Nephron (organoid): ENCODE measurements around the gene KCNQ5.

Source experiments
- H3K27ac Mint-ChIP-seq, 3 experiments: 2 replicates each; pipeline ENCODE4 v1.8.0; 2020; ENCODE audit warnings: mixed read lengths in 3 of 3, mild to moderate bottlenecking in 2 of 3, moderate library complexity in 1 of 3
- H3K27me3 Mint-ChIP-seq: 2 replicates; pipeline ENCODE4 v1.8.0; 2021; ENCODE audit warnings: low read depth, mild to moderate bottlenecking, moderate library complexity, mixed read lengths
- H3K36me3 Mint-ChIP-seq: 2 replicates; pipeline ENCODE4 v1.8.0; 2020; ENCODE audit warnings: low read depth, mixed read lengths
- H3K4me1 Mint-ChIP-seq: 2 replicates; pipeline ENCODE4 v1.8.0; 2020; ENCODE audit warnings: mixed read lengths
- H3K4me3 Mint-ChIP-seq, 3 experiments: 2 replicates each; pipeline ENCODE4 v1.8.0; 2020; ENCODE audit warnings: mild to moderate bottlenecking in 3 of 3, mixed read lengths in 3 of 3, moderate library complexity in 2 of 3
- H3K9me3 Mint-ChIP-seq: 2 replicates; pipeline ENCODE4 v1.8.0; 2020; ENCODE audit warnings: mixed read lengths
- TF ChIP-seq, protein P1 (sequence below), 3 experiments: fragments of 200-600 bp; sonication (generic); IDR thresholded peaks; one replicate each; pipeline ENCODE4 v1.5.0; 2021; ENCODE audit warnings: antibody characterized with exemption in 3 of 3; ENCODE audit not compliant: unreplicated experiment in 3 of 3

KCNQ5 gene

DNA sequence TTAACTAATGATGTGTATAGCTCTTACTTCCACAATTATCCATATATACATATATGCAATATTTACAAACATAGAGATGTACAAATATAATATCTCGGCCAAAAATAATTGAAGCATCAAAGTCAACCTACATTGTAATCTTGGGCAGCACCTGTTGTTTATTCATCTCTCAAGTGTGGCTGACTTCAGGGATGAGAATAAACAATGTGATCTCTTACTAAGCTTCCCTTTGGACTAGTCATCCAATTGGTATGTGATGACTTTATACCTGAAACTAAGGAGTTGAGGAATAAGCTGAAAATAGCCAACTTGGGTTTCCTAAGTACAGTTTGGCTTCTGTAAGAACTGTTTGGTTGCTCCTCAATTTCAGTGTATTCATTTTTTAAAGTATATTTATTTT is 346.8 kb downstream of the KCNQ5 start:
- Mint-ChIP-seq H3K4me1 (peaks cover 2% of the 10 kb centered on the region), H3K27ac (no peak overlapping the region), H3K4me3 (no peak overlapping the region), H3K9me3 (no peaks in the 10 kb centered on the region), H3K27me3 (no peaks in the 10 kb centered on the region), H3K36me3 (no peaks in the 10 kb centered on the region)
- TF ChIP-seq, protein P1, sequence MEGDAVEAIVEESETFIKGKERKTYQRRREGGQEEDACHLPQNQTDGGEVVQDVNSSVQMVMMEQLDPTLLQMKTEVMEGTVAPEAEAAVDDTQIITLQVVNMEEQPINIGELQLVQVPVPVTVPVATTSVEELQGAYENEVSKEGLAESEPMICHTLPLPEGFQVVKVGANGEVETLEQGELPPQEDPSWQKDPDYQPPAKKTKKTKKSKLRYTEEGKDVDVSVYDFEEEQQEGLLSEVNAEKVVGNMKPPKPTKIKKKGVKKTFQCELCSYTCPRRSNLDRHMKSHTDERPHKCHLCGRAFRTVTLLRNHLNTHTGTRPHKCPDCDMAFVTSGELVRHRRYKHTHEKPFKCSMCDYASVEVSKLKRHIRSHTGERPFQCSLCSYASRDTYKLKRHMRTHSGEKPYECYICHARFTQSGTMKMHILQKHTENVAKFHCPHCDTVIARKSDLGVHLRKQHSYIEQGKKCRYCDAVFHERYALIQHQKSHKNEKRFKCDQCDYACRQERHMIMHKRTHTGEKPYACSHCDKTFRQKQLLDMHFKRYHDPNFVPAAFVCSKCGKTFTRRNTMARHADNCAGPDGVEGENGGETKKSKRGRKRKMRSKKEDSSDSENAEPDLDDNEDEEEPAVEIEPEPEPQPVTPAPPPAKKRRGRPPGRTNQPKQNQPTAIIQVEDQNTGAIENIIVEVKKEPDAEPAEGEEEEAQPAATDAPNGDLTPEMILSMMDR (IDR thresholded peaks at IDR 0.05; ENCODE audit: unreplicated experiment in 3 of 3): no peak

GRCh38 chr6:72969666-72970065 is 347.8 kb downstream of the KCNQ5 start:
- H3K9me3 Mint-ChIP-seq: no peaks in the 10 kb centered on the region
- H3K27me3 Mint-ChIP-seq: no peaks in the 10 kb centered on the region
- no peak overlapping the region for H3K4me3 Mint-ChIP-seq
- no peak overlapping the region for H3K27ac Mint-ChIP-seq
- TF ChIP-seq, protein P1 (IDR thresholded peaks at IDR 0.05; ENCODE audit: unreplicated experiment in 3 of 3): no peak
- no peaks in the 10 kb centered on the region for H3K36me3 Mint-ChIP-seq
- peaks cover 9% of the 10 kb centered on the region for H3K4me1 Mint-ChIP-seq

- H3K4me3 Mint-ChIP-seq: no peak overlapping the region
- peak overlapping the region in 1 of 3 experiments; percentile 27 for H3K27ac Mint-ChIP-seq
- no peaks in the 10 kb centered on the region for H3K36me3 Mint-ChIP-seq
- no peaks in the 10 kb centered on the region for H3K27me3 Mint-ChIP-seq
- H3K9me3 Mint-ChIP-seq: peaks cover 2% of the 10 kb centered on the region
- TF ChIP-seq, protein P1 (IDR thresholded peaks at IDR 0.05; ENCODE audit: unreplicated experiment in 3 of 3): no peak
- H3K4me1 Mint-ChIP-seq: peaks cover 23% of the 10 kb centered on the region
Measured at GRCh38 chr6:72972579-72972978, 350.7 kb downstream of the KCNQ5 start.

- no peaks in the 10 kb centered on the region for H3K27me3 Mint-ChIP-seq
- H3K4me3 Mint-ChIP-seq: no peak overlapping the region
- peaks cover 3% of the 10 kb centered on the region for H3K36me3 Mint-ChIP-seq
- H3K27ac Mint-ChIP-seq: peak overlapping the region in 1 of 3 experiments; percentile 61
- H3K4me1 Mint-ChIP-seq: peaks cover 23% of the 10 kb centered on the region
- TF ChIP-seq, protein P1 (IDR thresholded peaks at IDR 0.05; ENCODE audit: unreplicated experiment in 3 of 3): no peak
- peaks cover 9% of the 10 kb centered on the region for H3K9me3 Mint-ChIP-seq
Measured at GRCh38 chr6:72974276-72974675, 352.4 kb downstream of the KCNQ5 start.

DNA sequence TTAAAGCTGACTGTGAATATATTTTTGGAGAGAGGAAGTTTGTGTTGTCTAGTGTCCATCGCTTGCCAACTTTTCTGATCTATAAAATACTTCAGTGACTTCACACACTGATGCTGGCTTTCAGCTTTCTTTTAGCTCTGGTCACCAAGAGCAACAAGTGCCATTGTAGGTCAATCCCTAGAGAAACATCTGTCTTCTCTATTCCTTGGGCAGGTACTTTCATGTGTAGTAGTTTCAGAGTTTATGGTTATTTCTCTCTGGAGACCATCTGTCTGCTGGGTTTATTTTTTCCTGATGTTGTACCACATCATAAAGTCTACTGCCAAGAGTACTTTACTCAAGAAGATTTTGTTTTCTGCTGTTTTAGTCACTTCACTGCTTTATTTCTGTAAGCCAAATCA is 353.5 kb downstream of the KCNQ5 start:
- Mint-ChIP-seq H3K9me3 (peaks cover 12% of the 10 kb centered on the region), H3K4me3 (no peak overlapping the region), H3K4me1 (peaks cover 23% of the 10 kb centered on the region), H3K36me3 (peaks cover 3% of the 10 kb centered on the region), H3K27me3 (no peaks in the 10 kb centered on the region), H3K27ac (peak overlapping the region; percentile 14 to 87 (median 57))
- TF ChIP-seq, protein P1 (IDR thresholded peaks at IDR 0.05; ENCODE audit: unreplicated experiment in 3 of 3): no peak

- H3K4me1 Mint-ChIP-seq: peaks cover 23% of the 10 kb centered on the region
- TF ChIP-seq, protein P1 (IDR thresholded peaks at IDR 0.05; ENCODE audit: unreplicated experiment in 3 of 3): no peak
- peak overlapping the region in 1 of 3 experiments; percentile 63 for H3K27ac Mint-ChIP-seq
- H3K9me3 Mint-ChIP-seq: peaks cover 18% of the 10 kb centered on the region
- H3K27me3 Mint-ChIP-seq: no peaks in the 10 kb centered on the region
- peaks cover 4% of the 10 kb centered on the region for H3K36me3 Mint-ChIP-seq
- no peak overlapping the region for H3K4me3 Mint-ChIP-seq
Measured at GRCh38 chr6:72976484-72976883, 354.6 kb downstream of the KCNQ5 start.
